ENCODE data around the gene UNC80. TPM values are rescaled to one million over a fixed set of nuclear protein-coding genes. Genes with fewer than 3 reads are reported as not detected.

UNC80 gene
- total RNA-seq, 4 donors from 2014 or later = 0.04 to 0.80 (median 0.21) TPM; not detected in 1

DNA sequence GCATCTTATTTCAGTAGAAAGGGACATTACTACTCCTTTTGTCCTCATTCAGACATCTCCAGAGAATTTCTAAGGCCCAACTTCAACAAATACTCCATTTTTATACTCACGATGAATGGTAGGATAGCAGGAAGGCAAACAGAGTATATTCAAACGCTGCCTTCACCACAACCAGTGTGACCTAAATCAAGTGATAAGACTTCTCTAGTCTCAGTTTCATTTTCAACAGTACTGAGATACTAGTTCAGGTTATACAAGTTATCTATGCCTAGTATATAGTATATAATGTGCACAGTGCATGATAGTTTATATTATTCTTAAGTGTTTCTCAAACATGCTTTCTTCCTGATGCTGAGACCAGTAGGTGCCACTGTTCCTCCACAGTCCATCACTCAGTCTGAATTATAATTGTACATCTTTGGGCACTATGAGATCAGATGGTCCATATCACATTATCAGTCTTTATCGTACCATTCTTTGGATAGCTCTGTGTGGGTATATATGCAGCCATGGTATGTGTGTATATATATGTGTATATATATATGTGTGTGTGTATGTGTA is 164.6 kb downstream of the UNC80 start:
- no peak overlapping the region for H3K27ac ChIP-seq
- TF ChIP-seq POLR2AphosphoS5 (IDR thresholded peaks at IDR 0.05) (no peak), EP300 (IDR thresholded peaks at IDR 0.05) (no peak), POLR2A (IDR thresholded peaks at IDR 0.05) (no peak)
- TF ChIP-seq, protein P1, sequence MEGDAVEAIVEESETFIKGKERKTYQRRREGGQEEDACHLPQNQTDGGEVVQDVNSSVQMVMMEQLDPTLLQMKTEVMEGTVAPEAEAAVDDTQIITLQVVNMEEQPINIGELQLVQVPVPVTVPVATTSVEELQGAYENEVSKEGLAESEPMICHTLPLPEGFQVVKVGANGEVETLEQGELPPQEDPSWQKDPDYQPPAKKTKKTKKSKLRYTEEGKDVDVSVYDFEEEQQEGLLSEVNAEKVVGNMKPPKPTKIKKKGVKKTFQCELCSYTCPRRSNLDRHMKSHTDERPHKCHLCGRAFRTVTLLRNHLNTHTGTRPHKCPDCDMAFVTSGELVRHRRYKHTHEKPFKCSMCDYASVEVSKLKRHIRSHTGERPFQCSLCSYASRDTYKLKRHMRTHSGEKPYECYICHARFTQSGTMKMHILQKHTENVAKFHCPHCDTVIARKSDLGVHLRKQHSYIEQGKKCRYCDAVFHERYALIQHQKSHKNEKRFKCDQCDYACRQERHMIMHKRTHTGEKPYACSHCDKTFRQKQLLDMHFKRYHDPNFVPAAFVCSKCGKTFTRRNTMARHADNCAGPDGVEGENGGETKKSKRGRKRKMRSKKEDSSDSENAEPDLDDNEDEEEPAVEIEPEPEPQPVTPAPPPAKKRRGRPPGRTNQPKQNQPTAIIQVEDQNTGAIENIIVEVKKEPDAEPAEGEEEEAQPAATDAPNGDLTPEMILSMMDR (IDR thresholded peaks at IDR 0.05) = no peak
- no peaks in the 10 kb centered on the region for H3K36me3 ChIP-seq
- no peak for DNase-seq (ENCODE audit: low spot score in 2 of 2)
- H3K4me1 ChIP-seq = peaks cover 9% of the 10 kb centered on the region
- no peaks in the 10 kb centered on the region for H3K27me3 ChIP-seq
- WGBS = 81% methylated on average over 3 of the region's 3 CpGs
- H3K9me3 ChIP-seq = no peaks in the 10 kb centered on the region
- H3K4me3 ChIP-seq = no peak overlapping the region

DNA sequence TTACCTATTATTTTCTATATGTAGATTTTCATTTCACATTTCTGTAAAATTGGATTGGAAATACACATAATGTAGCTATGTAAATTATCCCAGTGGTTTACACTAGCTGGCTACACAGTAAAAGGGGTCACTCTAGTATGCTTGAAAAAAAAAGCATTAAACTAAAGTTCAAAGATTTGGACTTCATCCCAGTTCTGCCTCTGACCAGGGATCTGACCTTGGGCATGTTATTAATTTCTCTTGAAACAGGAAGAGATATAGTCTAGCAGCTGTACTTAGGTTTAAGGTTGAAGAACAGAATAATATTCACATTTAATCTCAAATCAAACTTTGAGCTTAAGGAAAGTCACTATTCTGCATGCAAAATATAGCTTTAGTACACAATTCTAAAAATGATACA is 166.3 kb downstream of the UNC80 start:
- Histone ChIP-seq H3K9me3 (no peaks in the 10 kb centered on the region), H3K27me3 (no peaks in the 10 kb centered on the region), H3K4me1 (peaks cover 9% of the 10 kb centered on the region), H3K27ac (no peak overlapping the region), H3K4me3 (no peak overlapping the region), H3K36me3 (no peaks in the 10 kb centered on the region)
- DNase-seq (ENCODE audit: low spot score in 2 of 2) = no peak
- TF ChIP-seq EP300 (IDR thresholded peaks at IDR 0.05) = no peak
- TF ChIP-seq, protein P1 (IDR thresholded peaks at IDR 0.05) = no peak
- TF ChIP-seq POLR2AphosphoS5 (IDR thresholded peaks at IDR 0.05) = no peak
- no peak for TF ChIP-seq POLR2A (IDR thresholded peaks at IDR 0.05)

DNA sequence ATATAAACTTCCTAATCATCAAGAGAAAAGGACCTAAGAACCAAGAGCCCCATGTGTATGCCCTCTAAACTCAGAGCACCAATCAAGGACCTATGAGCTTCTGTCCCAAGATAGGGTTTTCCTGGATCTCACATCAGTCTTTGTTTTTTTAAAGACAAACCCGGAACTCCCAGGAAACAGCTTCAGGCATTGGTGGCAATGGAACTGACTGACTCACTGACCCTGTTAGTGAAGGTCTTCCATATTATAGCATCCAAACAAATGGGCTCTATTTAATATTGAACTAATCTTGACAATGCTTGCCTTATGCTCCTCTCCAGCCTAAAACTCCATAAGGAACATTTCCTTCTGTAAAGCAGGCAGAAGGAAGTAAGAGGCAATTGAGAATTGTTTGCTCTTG is 167.3 kb downstream of the UNC80 start:
- H3K4me3 ChIP-seq = no peak overlapping the region
- WGBS = 65% methylated on average over 1 of the region's 1 CpG
- no peak overlapping the region for H3K27ac ChIP-seq
- DNase-seq (ENCODE audit: low spot score in 2 of 2) = no peak
- H3K9me3 ChIP-seq = no peaks in the 10 kb centered on the region
- peaks cover 3% of the 10 kb centered on the region for H3K4me1 ChIP-seq
- TF ChIP-seq POLR2AphosphoS5 (IDR thresholded peaks at IDR 0.05) = no peak
- TF ChIP-seq EP300 (IDR thresholded peaks at IDR 0.05) = no peak
- TF ChIP-seq, protein P1 (IDR thresholded peaks at IDR 0.05) = no peak
- H3K27me3 ChIP-seq = no peaks in the 10 kb centered on the region
- H3K36me3 ChIP-seq = no peaks in the 10 kb centered on the region

DNA sequence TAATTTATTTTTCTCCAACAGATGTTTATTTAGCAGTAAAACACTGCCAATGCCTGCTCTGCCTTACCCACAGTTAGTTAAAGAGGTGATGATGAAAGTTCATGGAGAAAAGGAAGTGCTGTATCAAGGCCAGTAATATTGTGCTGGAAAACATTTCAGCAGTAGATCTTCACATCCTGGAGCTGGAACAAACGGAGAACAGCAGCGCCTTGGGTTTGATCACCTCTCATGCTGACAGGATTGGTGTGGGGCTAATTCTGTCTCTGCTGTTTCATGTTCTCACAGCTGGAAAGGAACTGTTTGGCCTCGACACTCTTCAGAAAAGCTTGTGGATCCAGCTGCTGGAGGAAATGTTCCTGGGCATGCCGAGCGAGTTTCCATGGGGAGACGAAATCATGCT is 169.3 kb downstream of the UNC80 start:
- Histone ChIP-seq H3K9me3 (no peaks in the 10 kb centered on the region), H3K27me3 (no peaks in the 10 kb centered on the region), H3K4me1 (peaks cover under 1% of the 10 kb centered on the region), H3K4me3 (no peak overlapping the region), H3K36me3 (no peaks in the 10 kb centered on the region), H3K27ac (no peak overlapping the region)
- TF ChIP-seq EP300 (IDR thresholded peaks at IDR 0.05) (no peak), POLR2A (IDR thresholded peaks at IDR 0.05) (no peak), POLR2AphosphoS5 (IDR thresholded peaks at IDR 0.05) (no peak)
- TF ChIP-seq, protein P1 (IDR thresholded peaks at IDR 0.05) = no peak
- no peak for DNase-seq (ENCODE audit: low spot score in 2 of 2)
- 57% methylated on average over 6 of the region's 6 CpGs for WGBS

DNA sequence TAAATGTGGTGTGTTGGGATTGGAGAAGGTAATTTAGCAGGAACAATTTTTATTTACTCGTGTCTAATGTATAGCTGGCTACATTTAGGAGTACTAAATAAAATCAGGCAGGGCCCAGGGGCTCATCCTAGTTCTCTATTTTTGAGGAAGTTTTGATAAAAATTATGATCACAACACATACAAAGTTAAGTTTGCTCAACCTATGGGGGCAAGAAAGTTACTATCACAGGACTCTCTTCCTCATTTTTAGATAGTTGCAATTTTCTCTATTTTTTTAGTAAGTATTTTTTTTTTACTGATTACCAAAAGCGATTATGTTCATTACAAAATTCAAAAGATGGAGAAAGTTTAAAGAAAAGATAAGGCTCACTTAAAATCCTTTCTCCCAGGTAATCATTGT is 170.8 kb downstream of the UNC80 start:
- no peaks in the 10 kb centered on the region for H3K36me3 ChIP-seq
- no peaks in the 10 kb centered on the region for H3K9me3 ChIP-seq
- H3K4me3 ChIP-seq = no peak overlapping the region
- no peaks in the 10 kb centered on the region for H3K27me3 ChIP-seq
- DNase-seq (ENCODE audit: low spot score in 2 of 2) = no peak
- H3K27ac ChIP-seq = no peak overlapping the region
- 82% methylated on average over 2 of the region's 2 CpGs for WGBS
- peaks cover 12% of the 10 kb centered on the region for H3K4me1 ChIP-seq
- TF ChIP-seq, protein P1 (IDR thresholded peaks at IDR 0.05) = no peak
- TF ChIP-seq POLR2AphosphoS5 (IDR thresholded peaks at IDR 0.05) = no peak
- no peak for TF ChIP-seq POLR2A (IDR thresholded peaks at IDR 0.05)
